Esophagus (tissue), 2 donors: Measurements from ENCODE around the gene FOXI1. TPM values are rescaled to one million over a fixed set of nuclear protein-coding genes. Genes with fewer than 3 reads are reported as not detected.

Experiments used
- H3K27ac ChIP-seq, 2 donors: one replicate each; pipeline ENCODE4 v1.5.1; 2013; ENCODE audit warnings: low read depth in 2 of 2, mild to moderate bottlenecking in 2 of 2, inconsistent platforms in 1 of 2, low read length in 1 of 2, moderate library complexity in 1 of 2
- H3K27me3 ChIP-seq, 2 donors: one replicate each; pipeline ENCODE4 v1.6.1; 2013; ENCODE audit warnings: low read length in 2 of 2, control low read depth in 1 of 2, mild to moderate bottlenecking in 1 of 2; ENCODE audit not compliant: insufficient read depth in 2 of 2, control insufficient read depth in 1 of 2
- H3K36me3 ChIP-seq, 2 donors: one replicate each; pipeline ENCODE4 v1.6.1; 2013; ENCODE audit warnings: low read length in 1 of 2; ENCODE audit not compliant: control insufficient read depth in 2 of 2, insufficient read depth in 2 of 2
- H3K4me1 ChIP-seq, 2 donors: one replicate each; pipeline ENCODE4 v1.6.1; 2013; ENCODE audit warnings: low read length in 1 of 2; ENCODE audit not compliant: control insufficient read depth in 2 of 2, insufficient read depth in 2 of 2
- H3K4me3 ChIP-seq, 2 donors: one replicate each; pipeline ENCODE4 v1.5.1; 2013; ENCODE audit warnings: low read length in 2 of 2, mild to moderate bottlenecking in 2 of 2, low read depth in 1 of 2, moderate library complexity in 1 of 2
- H3K9me3 ChIP-seq, 2 donors: one replicate each; pipeline ENCODE4 v1.6.1; 2013; ENCODE audit warnings: mild to moderate bottlenecking in 2 of 2, low read depth in 1 of 2, low read length in 1 of 2, moderate library complexity in 1 of 2; ENCODE audit not compliant: control insufficient read depth in 2 of 2, insufficient read depth in 1 of 2
- WGBS, 2 donors: extraction: QIAGEN DNeasy Blood & Tissue Kit; methylation state at CpG; one replicate each; pipeline ENCODE4 v1.1.7; 2013; 5-methylcytosine and 5-hydroxymethylcytosine counted together
- polyA plus RNA-seq, 2 donors: library from polyadenylated mRNA; stranded (reverse); fragments of 200-250 nt; gene quantifications; one replicate each; pipeline ENCODE4 v1.2.3, GENCODE V29; 2013
- donor health status: healthy with polysubstance abuse.
- donor health status: Bipolar disorder and iron deficiency.

Gene FOXI1
- not detected for polyA plus RNA-seq

DNA sequence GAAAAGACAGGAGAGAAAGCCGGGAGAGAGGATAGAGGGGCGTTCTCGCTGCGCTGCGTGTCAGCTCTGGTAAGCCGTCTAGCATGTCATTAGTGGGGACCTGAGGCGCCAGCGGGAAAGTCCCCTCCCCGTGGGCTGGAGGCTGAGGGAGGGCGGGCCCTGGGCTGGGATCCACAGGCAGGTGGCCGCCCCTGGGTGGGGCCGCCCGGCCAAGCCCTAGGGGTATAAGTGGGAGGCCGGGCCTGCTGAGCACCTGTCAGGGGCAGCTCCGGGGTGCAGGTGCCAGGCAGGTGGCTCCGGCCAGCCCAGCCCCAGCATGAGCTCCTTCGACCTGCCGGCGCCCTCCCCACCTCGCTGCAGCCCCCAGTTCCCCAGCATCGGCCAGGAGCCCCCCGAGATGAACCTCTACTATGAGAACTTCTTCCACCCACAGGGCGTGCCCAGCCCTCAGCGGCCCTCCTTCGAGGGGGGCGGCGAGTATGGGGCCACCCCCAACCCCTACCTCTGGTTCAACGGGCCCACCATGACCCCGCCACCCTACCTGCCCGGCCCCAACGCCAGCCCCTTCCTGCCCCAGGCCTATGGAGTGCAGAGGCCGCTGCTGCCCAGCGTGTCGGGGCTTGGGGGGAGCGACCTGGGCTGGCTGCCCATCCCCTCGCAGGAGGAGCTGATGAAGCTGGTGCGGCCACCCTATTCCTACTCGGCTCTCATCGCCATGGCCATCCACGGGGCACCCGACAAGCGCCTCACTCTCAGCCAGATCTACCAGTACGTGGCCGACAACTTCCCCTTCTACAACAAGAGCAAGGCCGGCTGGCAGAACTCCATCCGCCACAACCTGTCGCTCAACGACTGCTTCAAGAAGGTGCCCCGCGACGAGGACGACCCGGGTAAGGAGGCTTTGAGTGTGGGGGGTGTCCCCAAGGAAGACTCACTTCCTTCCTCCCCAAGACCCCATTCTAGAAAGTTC is at the start of gene FOXI1:
Gene FOXI1, plus strand, starts transcription at position 256 of the 970 bp plus-strand sequence. Its CDS starts 61 bp downstream, at position 317.
- no peak within 1 kb of the TSS for H3K4me3 ChIP-seq
- no peaks in the 10 kb centered on the region for H3K27me3 ChIP-seq

GRCh38 chr5:170056561-170057267 is 49.0 kb upstream of the FOXI1 start:
- H3K4me3 ChIP-seq: no peak overlapping the region
- 88 to 91% methylated on average over 11 of the region's 11 CpGs for WGBS, 2 donors
- peaks cover 0 to 3% of the 10 kb centered on the region in 2 donors for H3K9me3 ChIP-seq
- H3K27me3 ChIP-seq: no peaks in the 10 kb centered on the region
- H3K36me3 ChIP-seq: no peaks in the 10 kb centered on the region
- no peak overlapping the region for H3K27ac ChIP-seq
- H3K4me1 ChIP-seq: no peaks in the 10 kb centered on the region

More for the DNA sequence above, at the start of gene FOXI1:
- Histone ChIP-seq H3K27ac (no peak within 1 kb of the TSS), H3K36me3 (no peaks in the 10 kb centered on the region), H3K9me3 (no peaks in the 10 kb centered on the region), H3K4me1 (no peaks in the 10 kb centered on the region)
- 74 to 76% methylated on average over 46 to 53 of the region's 53 CpGs for WGBS, 2 donors

DNA sequence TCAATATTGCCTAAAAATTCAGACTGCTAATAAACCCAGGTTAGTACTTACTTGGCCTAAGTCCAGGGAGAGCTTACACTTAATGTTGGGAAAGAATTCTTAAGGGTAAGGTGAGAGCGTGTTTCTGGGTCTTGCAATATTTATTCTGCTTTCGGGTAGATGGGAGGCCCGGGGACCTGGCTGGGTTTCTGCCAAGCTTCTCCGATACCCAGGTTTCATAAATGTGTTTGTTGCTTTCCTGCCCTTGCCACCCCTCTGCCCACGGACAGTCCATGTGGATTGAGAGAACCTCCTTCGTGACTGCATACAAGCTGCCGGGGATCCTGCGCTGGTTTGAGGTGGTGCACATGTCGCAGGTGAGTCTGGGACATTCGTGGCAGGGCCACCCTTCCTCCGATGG is 48.4 kb upstream of the FOXI1 start:
- no peak overlapping the region for H3K4me3 ChIP-seq
- no peaks in the 10 kb centered on the region for H3K27me3 ChIP-seq
- WGBS, 2 donors: 79 to 82% methylated on average over 11 of the region's 11 CpGs
- peaks cover 0 to 3% of the 10 kb centered on the region in 2 donors for H3K9me3 ChIP-seq
- H3K27ac ChIP-seq: no peak overlapping the region
- no peaks in the 10 kb centered on the region for H3K36me3 ChIP-seq
- H3K4me1 ChIP-seq: no peaks in the 10 kb centered on the region

GRCh38 chr5:170059221-170059620 is 46.5 kb upstream of the FOXI1 start:
- peaks cover 0 to 3% of the 10 kb centered on the region in 2 donors for H3K9me3 ChIP-seq
- H3K4me3 ChIP-seq: no peak overlapping the region
- no peaks in the 10 kb centered on the region for H3K27me3 ChIP-seq
- H3K36me3 ChIP-seq: no peaks in the 10 kb centered on the region
- WGBS, 2 donors: 93 to 100% methylated on average over 1 of the region's 1 CpG
- H3K27ac ChIP-seq: no peak overlapping the region
- no peaks in the 10 kb centered on the region for H3K4me1 ChIP-seq

DNA sequence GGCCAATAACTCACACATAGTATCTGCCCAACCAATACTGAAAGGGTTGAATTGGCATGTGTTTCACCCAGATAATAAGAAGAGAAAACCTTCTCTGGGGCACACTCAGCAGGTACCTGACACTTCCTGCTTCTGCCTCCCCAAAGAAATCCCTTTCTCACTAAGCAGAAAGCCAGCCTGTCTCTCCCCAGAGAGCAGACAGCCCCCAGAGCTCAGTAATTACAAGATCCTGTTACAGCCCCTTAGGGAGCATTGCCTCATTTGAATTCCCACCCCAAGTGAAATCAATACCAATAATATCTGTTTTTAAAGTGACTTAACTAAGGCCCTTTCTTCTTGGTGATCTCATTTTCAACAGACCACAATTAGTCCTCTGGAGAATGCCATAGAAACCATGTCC is 38.5 kb upstream of the FOXI1 start:
- Histone ChIP-seq H3K4me1 (no peaks in the 10 kb centered on the region), H3K4me3 (no peak overlapping the region), H3K9me3 (no peaks in the 10 kb centered on the region), H3K36me3 (peaks cover 0 to 2% of the 10 kb centered on the region in 2 donors), H3K27me3 (peaks cover 0 to 3% of the 10 kb centered on the region in 2 donors), H3K27ac (no peak overlapping the region)

DNA sequence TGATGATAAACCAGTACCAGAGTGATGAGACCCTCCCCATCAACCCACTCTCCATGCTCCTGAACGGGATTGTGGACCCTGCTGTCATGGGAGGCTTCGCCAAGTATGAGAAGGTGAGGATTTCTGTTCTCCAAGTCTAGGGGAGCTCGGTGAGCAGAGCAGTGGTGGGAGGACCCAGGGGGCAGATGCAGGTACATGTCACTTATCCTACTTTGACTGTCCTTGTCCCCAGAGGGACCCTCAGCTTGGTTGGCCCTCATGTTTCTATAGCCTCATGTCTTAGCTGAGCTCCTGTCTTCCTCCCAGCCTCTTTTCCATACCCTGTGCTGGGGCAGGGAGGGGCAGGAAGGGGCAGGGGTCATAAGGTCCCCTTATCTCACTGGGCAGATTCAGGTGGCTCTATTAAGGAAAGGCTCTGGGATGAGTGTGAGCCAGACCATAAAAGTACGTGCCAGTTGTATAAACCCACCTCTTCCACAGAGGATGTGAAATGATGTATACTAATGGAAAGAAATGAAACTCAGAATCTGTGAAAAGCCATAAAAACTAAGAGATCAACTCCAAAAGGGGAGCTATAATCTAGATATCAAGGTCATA is 38.0 kb upstream of the FOXI1 start:
- H3K27ac ChIP-seq: no peak overlapping the region
- H3K27me3 ChIP-seq: peaks cover 0 to 3% of the 10 kb centered on the region in 2 donors
- H3K36me3 ChIP-seq: peaks cover 0 to 2% of the 10 kb centered on the region in 2 donors
- WGBS, 2 donors: 70 to 78% methylated on average over 4 of the region's 4 CpGs
- no peaks in the 10 kb centered on the region for H3K4me1 ChIP-seq
- no peaks in the 10 kb centered on the region for H3K9me3 ChIP-seq
- H3K4me3 ChIP-seq: no peak overlapping the region

DNA sequence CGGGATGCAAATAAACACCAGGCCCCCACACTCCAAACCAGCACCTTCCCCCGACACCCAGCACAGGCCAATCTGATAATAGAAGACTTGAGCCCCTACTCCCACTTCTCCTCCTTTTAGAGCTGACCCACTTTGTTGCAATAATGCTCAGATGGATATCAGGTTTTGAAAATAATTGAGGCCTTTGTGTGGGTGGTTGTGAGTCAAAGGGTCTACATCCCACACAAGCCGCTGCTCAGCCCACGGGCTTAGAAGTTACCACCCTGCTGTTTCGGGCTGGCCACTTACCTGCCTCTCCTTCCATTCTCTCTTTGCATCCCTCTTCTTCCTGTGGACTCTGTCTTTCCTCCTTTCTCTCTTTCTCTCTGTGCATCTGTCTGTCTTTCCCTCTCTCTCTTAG is 36.2 kb upstream of the FOXI1 start:
- Histone ChIP-seq H3K9me3 (no peaks in the 10 kb centered on the region), H3K4me3 (no peak overlapping the region), H3K4me1 (no peaks in the 10 kb centered on the region), H3K36me3 (peaks cover 0 to 2% of the 10 kb centered on the region in 2 donors), H3K27ac (no peak overlapping the region), H3K27me3 (peaks cover 0 to 3% of the 10 kb centered on the region in 2 donors)
- WGBS, 2 donors: 80 to 87% methylated on average over 5 of the region's 5 CpGs

DNA sequence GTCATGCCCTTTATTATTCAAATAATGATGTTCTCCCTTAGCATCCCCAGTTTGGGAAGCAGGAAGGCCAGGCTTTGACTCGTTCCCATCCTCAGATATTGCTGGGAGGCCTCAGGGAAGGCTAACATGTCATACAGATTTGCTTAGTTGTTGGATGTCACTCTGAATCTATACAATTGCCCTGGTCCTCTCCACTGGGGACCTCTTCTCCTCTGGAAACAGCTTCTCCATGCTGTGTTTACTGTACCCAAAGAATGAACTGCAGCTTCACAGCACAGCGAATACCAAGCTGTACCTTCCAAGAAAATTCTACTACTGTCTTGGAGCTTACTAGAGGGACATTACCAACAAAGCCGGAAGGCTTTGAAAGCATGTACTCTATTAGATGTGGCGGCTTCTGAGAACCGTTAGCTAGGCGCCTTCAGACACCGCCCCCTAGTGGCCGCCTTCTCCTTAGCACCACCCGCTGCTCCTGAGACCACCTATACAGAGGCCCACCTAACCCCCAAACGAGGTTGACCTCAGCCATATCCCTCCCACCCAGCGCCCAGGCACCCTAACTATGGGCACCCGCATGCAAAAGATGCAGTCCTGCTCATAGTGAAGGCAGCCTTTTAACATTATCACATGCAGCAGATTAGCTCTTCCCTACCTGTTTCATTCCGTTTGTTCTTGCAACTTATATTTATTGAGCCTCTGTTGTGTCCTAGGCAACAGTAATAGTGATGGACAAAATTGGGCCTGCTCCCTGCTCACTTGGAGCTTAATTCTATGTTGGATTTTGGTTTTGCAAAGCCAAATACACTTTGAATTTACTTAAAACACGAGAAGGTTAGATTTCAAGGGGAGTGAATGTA is 34.9 kb upstream of the FOXI1 start:
- H3K4me3 ChIP-seq: no peak overlapping the region
- WGBS, 2 donors: 46 to 51% methylated on average over 14 of the region's 14 CpGs
- H3K36me3 ChIP-seq: peaks cover 0 to 2% of the 10 kb centered on the region in 2 donors
- peaks cover 0 to 3% of the 10 kb centered on the region in 2 donors for H3K27me3 ChIP-seq
- H3K9me3 ChIP-seq: no peaks in the 10 kb centered on the region
- H3K4me1 ChIP-seq: no peaks in the 10 kb centered on the region
- no peak overlapping the region for H3K27ac ChIP-seq

- Histone ChIP-seq H3K9me3 (no peaks in the 10 kb centered on the region), H3K27me3 (peaks cover 0 to 3% of the 10 kb centered on the region in 2 donors), H3K4me3 (no peak overlapping the region), H3K4me1 (no peaks in the 10 kb centered on the region), H3K36me3 (peaks cover 0 to 2% of the 10 kb centered on the region in 2 donors), H3K27ac (no peak overlapping the region)
- 89 to 91% methylated on average over 2 of the region's 2 CpGs for WGBS, 2 donors
Observed at GRCh38 chr5:170071748-170072147, 33.9 kb upstream of the FOXI1 start.
